Fibroblast of lung (primary cell): ENCODE results near the gene EML1. TPM values are rescaled to one million over a fixed set of nuclear protein-coding genes. Genes with fewer than 3 reads are reported as not detected.

Experiments
- DNase-seq, 2 donors: peaks; one replicate each; pipeline versions ENCODE4 v3.0.0 to v3.0.0-alpha.2; 2010; ENCODE audit warnings: low read depth in 2 of 2
- H2AFZ ChIP-seq: 2 replicates; pipeline ENCODE4 v1.5.1; 2012; ENCODE audit warnings: low read length, control low read depth, inconsistent platforms
- H3K27ac ChIP-seq: 2 replicates; pipeline ENCODE4 v1.5.1; 2011; ENCODE audit warnings: low read length, control low read depth; ENCODE audit not compliant: insufficient read depth
- H3K27me3 ChIP-seq: 2 replicates; pipeline ENCODE4 v1.5.1; 2011; ENCODE audit warnings: mild to moderate bottlenecking, low read length; ENCODE audit not compliant: control insufficient read depth, insufficient read depth
- H3K36me3 ChIP-seq: 2 replicates; pipeline ENCODE4 v1.5.1; 2011; ENCODE audit warnings: low read length; ENCODE audit not compliant: control insufficient read depth, insufficient read depth
- H3K4me1 ChIP-seq: 2 replicates; pipeline ENCODE4 v1.5.1; 2011; ENCODE audit warnings: low read length; ENCODE audit not compliant: control insufficient read depth, insufficient read depth; ENCODE audit errors: extremely low read depth
- H3K4me2 ChIP-seq: 2 replicates; pipeline ENCODE4 v1.5.1; 2011; ENCODE audit warnings: low read length, control low read depth; ENCODE audit not compliant: insufficient read depth; ENCODE audit errors: extremely low read depth
- H3K4me3 ChIP-seq, 4 experiments: fragments of 200-600 bp in 1 of 4; sonication (generic) in 1 of 4; replicated peaks in 1 of 4; 2 replicates each; pipeline ENCODE4 v1.5.1; 2011 to 2016; ENCODE audit warnings: low read length in 4 of 4, low read depth in 3 of 4, mild to moderate bottlenecking in 3 of 4, control low read depth in 2 of 4, inconsistent platforms in 1 of 4, mixed read lengths in 1 of 4; ENCODE audit not compliant: insufficient read depth in 1 of 4; ENCODE audit errors: control extremely low read depth in 1 of 4
- H3K79me2 ChIP-seq: 2 replicates; pipeline ENCODE4 v1.5.1; 2012; ENCODE audit warnings: mild to moderate bottlenecking, low read length, inconsistent platforms; ENCODE audit not compliant: control insufficient read depth, insufficient read depth
- H3K9ac ChIP-seq: 2 replicates; pipeline ENCODE4 v1.5.1; 2011; ENCODE audit warnings: mild to moderate bottlenecking, low read length, control low read depth; ENCODE audit not compliant: insufficient read depth
- H3K9me3 ChIP-seq: 2 replicates; pipeline ENCODE4 v1.5.1; 2012; ENCODE audit warnings: low read depth, low read length; ENCODE audit not compliant: control insufficient read depth, insufficient read depth
- H4K20me1 ChIP-seq: 2 replicates; pipeline ENCODE4 v1.5.1; 2011; ENCODE audit warnings: low read length; ENCODE audit not compliant: control insufficient read depth, insufficient read depth; ENCODE audit errors: extremely low read depth
- EZH2 ChIP-seq: IDR thresholded peaks from 2 replicates; pipeline ENCODE4 v1.5.1; 2012; ENCODE audit warnings: low read length, control low read depth, mild to moderate bottlenecking; ENCODE audit errors: missing control alignments
- polyA plus RNA-seq, 2 donors: library from polyadenylated mRNA; depleted of rRNA in 1 of 2; stranded (reverse) in 1 of 2; unstranded in 1 of 2; fragments of >200 nt; gene quantifications; 2 replicates each; pipeline ENCODE4 v1.2.1, GENCODE V29; 2011 to 2012; ENCODE audit warnings: missing spikeins in 1 of 2
- total RNA-seq: library from RNA; depleted of rRNA; stranded (reverse); fragments of >200 nt; gene quantifications from 2 replicates; pipeline ENCODE4 v1.2.1, GENCODE V29; 2014
- TF ChIP-seq, protein P1 (sequence below), 2 donors: IDR thresholded peaks in 1 of 2; conservative IDR thresholded peaks in 1 of 2; 1 replicate in 1 of 2; 2 replicates in 1 of 2; pipeline ENCODE4 v1.5.1; 2011 to 2012; ENCODE audit warnings: low read length in 2 of 2, control low read depth in 1 of 2, inconsistent platforms in 1 of 2, low read depth in 1 of 2, mild to moderate bottlenecking in 1 of 2

Gene EML1
- total and polyA plus RNA-seq, 2 donors (not counting 1 experiment from before 2014, with no cell fraction given) = 22.4 to 74.5 TPM

DNA sequence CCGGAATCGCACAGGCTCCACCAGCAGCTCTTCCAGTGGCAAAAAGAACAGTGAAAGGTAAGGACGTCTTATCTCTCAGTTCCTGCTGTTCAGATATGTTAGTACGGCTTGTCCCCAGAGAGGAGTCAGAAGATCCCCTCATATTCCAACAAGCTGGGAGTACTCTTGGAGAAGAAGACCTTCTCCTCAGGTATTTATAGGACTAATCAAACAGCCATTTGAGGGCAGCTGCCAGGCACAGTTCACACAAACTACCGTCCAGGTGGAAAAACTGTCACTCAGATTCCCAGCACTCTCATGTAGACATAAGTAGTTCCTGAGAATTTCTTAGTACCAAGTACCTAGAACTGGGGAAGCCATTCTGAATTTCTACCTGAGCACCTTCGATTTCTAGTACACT lies 85.3 kb downstream of the EML1 start:
- peaks cover 5% of the 10 kb centered on the region for H3K4me1 ChIP-seq
- H3K9ac ChIP-seq = no peak overlapping the region
- no peaks in the 10 kb centered on the region for H4K20me1 ChIP-seq
- DNase-seq = no peak
- H3K4me3 ChIP-seq = no peak overlapping the region
- H2AFZ ChIP-seq = no peak overlapping the region
- H3K36me3 ChIP-seq = no peaks in the 10 kb centered on the region
- H3K79me2 ChIP-seq = no peaks in the 10 kb centered on the region
- H3K27me3 ChIP-seq = no peaks in the 10 kb centered on the region
- H3K27ac ChIP-seq = no peak overlapping the region
- no peak overlapping the region for H3K4me2 ChIP-seq
- H3K9me3 ChIP-seq = no peaks in the 10 kb centered on the region
- no peak for TF ChIP-seq EZH2
- TF ChIP-seq, protein P1, sequence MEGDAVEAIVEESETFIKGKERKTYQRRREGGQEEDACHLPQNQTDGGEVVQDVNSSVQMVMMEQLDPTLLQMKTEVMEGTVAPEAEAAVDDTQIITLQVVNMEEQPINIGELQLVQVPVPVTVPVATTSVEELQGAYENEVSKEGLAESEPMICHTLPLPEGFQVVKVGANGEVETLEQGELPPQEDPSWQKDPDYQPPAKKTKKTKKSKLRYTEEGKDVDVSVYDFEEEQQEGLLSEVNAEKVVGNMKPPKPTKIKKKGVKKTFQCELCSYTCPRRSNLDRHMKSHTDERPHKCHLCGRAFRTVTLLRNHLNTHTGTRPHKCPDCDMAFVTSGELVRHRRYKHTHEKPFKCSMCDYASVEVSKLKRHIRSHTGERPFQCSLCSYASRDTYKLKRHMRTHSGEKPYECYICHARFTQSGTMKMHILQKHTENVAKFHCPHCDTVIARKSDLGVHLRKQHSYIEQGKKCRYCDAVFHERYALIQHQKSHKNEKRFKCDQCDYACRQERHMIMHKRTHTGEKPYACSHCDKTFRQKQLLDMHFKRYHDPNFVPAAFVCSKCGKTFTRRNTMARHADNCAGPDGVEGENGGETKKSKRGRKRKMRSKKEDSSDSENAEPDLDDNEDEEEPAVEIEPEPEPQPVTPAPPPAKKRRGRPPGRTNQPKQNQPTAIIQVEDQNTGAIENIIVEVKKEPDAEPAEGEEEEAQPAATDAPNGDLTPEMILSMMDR (conservative IDR thresholded peaks at IDR 0.05 in 1 of 2, IDR thresholded peaks at IDR 0.05 in 1 of 2; ENCODE audit: low read depth in 1 of 2, low read length in 2 of 2) = no peak

DNA sequence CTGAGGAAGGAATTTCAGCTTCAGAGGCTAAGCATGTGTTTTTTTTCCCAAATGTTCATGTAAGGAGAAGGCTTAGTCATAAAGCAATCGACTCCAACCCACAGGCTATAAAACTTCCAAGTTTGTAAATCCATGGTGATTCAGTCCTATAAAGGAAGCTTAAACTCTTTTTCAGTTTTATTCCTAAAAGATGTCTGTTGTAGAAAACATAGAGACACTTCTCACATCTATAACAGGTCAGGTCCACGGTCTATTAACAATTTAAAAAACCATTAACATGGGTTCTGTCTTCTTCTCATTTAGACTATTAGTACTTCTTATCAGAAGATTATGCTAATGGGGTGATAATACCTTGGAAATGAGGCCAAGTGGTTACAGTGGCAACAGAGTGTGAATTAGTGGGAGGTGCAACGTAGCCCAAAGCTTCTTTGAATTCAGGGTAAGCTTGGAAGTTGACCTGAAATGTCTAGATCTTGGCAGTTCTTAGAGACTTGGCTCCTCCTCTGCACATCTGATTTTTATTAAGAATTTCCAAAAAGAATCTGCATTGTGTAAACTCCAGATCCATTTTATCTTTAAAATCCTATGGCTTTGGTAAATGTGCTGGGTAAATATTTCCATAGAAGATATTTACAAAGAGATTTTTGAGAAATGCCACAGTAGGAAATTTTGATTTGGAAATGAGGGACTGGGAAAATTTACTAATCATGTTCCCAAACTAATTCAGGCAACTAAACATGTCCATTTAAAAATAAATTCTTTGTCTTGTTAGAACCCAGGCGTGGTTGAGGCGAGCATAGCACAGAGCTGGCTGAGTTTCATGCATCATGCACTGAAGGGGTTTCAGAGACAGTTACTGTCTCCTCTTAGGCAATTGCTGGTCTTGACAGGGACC lies 86.4 kb downstream of the EML1 start:
- Histone ChIP-seq H3K79me2 (no peaks in the 10 kb centered on the region), H4K20me1 (no peaks in the 10 kb centered on the region), H3K4me3 (peak overlapping the region in 2 of 4 experiments; percentile 5 to 23), H3K4me2 (peak overlapping the region; percentile 79), H3K27me3 (no peaks in the 10 kb centered on the region), H2AFZ (no peak overlapping the region), H3K4me1 (peaks cover 5% of the 10 kb centered on the region), H3K36me3 (no peaks in the 10 kb centered on the region), H3K27ac (peak overlapping the region; percentile 56), H3K9ac (no peak overlapping the region), H3K9me3 (no peaks in the 10 kb centered on the region)
- no peak for TF ChIP-seq EZH2
- TF ChIP-seq, protein P1 (conservative IDR thresholded peaks at IDR 0.05 in 1 of 2, IDR thresholded peaks at IDR 0.05 in 1 of 2; ENCODE audit: low read depth in 1 of 2, low read length in 2 of 2) = no peak
- DNase-seq = peak; percentile 81 to 85

DNA sequence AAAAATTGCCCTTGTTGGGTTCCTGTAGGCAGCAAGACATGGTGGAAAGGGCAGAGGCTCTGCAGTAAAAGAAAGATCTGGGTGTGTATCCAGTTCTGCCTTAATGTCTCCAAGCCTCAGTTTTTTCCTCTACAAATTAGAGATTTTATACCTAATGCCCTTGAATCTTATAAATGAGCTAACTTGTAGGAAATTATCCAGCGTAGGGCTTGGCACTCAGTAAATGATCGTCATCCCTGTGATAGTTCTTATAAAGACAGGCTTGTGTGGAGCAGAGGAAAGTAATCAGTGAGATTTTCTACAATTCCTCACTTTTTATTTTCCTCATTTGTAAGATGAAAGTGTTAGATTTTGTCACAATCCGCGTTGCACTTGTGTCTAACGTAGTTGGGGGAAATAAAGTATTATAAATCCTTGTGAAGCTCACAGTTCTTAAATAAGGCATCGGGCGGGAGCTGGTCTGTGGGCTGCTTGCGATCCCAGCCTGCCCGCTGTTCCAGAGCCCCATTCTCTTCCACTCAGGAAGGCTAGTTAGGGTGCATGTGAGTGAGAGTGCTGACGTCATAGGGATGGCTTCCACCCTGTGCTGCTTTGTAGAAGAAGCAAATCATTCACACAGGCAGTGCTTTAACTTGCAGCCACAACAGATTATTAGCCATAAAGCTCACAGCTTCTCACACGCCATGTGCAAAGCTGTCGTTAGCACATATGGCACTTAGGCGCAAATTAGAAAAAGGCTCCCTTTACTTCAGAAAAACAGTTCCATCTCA lies 87.6 kb downstream of the EML1 start:
- H3K27ac ChIP-seq = no peak overlapping the region
- DNase-seq = peak in 1 of 2 donors; percentile 16
- no peaks in the 10 kb centered on the region for H3K79me2 ChIP-seq
- TF ChIP-seq, protein P1 (conservative IDR thresholded peaks at IDR 0.05 in 1 of 2, IDR thresholded peaks at IDR 0.05 in 1 of 2; ENCODE audit: low read depth in 1 of 2, low read length in 2 of 2) = no peak
- TF ChIP-seq EZH2 = no peak
- H2AFZ ChIP-seq = no peak overlapping the region
- H3K9me3 ChIP-seq = no peaks in the 10 kb centered on the region
- no peaks in the 10 kb centered on the region for H3K36me3 ChIP-seq
- peaks cover 5% of the 10 kb centered on the region for H3K4me1 ChIP-seq
- H3K4me2 ChIP-seq = no peak overlapping the region
- H3K9ac ChIP-seq = no peak overlapping the region
- H4K20me1 ChIP-seq = no peaks in the 10 kb centered on the region
- H3K27me3 ChIP-seq = no peaks in the 10 kb centered on the region
- no peak overlapping the region for H3K4me3 ChIP-seq
